HFF-Myc (cell line): Measurements from ENCODE around the gene CCDC85C.
A peak's percentile ranks its signal among the peaks of the same experiment; 100 is the strongest.

Experiments
- DNase-seq: peaks from one replicate; pipeline ENCODE4 v3.0.0-alpha.2; 2011; ENCODE audit warnings: low read depth; ENCODE audit errors: extremely low read depth
- H3K4me3 ChIP-seq: replicated peaks from 2 replicates; pipeline ENCODE4 v1.5.1; 2011; ENCODE audit warnings: low read depth, mild to moderate bottlenecking, control low read depth, low read length
- CTCF ChIP-seq: IDR thresholded peaks from 2 replicates; pipeline ENCODE4 v1.5.1; 2012; ENCODE audit warnings: mild to moderate bottlenecking, low read depth, low read length, control low read depth; ENCODE audit errors: missing control alignments

The CCDC85C gene

DNA sequence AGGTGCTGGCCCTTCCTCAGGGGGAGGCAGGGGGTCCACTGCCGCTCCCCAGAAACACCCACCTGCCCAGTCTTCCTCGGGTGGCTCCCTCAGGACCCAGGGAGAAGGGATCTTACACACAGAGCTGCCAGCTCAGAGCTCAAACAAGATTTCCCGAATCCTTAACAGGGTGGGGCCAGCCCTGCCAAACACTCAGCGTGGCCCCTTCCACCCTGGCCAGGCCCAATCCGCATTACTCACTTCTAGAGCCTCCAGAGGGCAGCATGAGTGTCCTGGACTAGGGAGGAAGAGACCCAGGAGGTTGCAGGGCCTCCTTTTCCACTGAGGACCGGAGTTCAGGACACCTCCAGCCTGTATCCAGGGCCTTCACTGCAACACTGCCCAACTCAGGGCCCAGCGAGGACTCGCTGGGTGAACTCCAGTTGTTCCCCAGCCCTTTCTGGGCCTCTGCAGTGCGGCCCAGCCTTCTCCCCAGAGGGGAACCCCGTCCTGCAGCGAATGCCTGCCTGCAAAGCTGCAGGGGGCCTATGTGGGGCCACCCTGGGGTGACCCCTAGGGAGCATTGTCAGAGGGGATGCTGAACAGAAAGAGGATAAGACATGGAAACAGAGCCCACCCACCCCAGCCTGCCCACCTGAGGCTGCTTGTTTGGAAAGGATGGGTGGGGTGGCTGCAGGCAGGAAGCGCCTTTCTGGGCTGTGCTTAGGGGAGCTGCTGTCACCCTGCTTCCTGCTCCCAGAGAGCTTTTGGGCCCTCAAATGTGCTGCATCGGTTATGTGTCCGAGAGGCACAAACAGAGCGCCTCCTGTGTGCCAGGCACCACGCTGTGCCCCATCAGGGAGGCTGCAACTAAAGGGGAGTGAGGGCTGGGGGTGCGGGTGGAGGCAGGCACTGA is 79.0 kb downstream of the CCDC85C start:
- H3K4me3 ChIP-seq: no peak overlapping the region
- DNase-seq: no peak
- TF ChIP-seq CTCF: peak; percentile 28

DNA sequence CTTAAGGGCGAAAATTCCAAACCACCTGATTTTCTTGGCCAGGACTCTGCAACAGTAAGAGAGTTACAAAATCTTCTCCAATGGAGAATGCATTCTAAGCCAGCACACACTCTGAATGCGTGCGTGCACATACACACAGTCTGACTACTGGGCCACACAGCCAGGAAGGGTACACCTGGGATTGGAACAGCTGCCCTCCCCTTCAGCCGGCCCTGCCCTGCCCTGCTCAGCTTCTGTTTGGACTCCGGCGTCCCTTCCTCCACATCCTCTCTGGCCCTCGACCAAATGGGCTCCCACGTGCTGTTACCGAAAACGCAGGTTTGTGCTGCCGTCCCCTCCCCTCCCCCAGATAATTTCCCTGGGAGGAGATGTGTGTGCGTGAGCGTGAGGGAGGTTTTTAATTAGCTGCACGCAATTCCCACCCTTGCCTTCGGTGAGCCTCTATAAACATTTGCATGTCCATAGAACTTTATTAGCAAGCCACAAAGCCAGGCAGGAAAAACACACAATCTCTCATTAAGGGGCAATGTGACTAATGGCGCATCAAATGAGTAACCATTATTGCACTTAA is 79.8 kb downstream of the CCDC85C start:
- DNase-seq: no peak
- TF ChIP-seq CTCF: no peak
- H3K4me3 ChIP-seq: no peak overlapping the region

DNA sequence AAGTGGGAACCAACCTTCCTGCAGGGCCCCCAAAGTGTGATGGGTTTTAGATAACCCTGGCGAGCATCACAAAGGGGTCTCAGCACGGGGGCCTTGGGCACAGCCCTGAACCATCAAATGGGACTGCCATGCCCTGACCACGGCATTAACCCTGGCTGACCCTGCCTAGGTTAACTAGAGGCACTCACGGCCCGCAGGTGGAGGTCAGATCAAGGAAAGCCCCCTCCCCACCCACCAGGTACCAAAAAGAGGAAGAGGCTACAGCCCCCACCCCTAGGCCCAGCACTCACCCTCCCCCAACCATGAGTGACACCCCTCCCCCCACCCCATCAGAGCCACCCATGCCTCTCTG is 80.3 kb downstream of the CCDC85C start:
- no peak overlapping the region for H3K4me3 ChIP-seq
- TF ChIP-seq CTCF: no peak
- DNase-seq: no peak

DNA sequence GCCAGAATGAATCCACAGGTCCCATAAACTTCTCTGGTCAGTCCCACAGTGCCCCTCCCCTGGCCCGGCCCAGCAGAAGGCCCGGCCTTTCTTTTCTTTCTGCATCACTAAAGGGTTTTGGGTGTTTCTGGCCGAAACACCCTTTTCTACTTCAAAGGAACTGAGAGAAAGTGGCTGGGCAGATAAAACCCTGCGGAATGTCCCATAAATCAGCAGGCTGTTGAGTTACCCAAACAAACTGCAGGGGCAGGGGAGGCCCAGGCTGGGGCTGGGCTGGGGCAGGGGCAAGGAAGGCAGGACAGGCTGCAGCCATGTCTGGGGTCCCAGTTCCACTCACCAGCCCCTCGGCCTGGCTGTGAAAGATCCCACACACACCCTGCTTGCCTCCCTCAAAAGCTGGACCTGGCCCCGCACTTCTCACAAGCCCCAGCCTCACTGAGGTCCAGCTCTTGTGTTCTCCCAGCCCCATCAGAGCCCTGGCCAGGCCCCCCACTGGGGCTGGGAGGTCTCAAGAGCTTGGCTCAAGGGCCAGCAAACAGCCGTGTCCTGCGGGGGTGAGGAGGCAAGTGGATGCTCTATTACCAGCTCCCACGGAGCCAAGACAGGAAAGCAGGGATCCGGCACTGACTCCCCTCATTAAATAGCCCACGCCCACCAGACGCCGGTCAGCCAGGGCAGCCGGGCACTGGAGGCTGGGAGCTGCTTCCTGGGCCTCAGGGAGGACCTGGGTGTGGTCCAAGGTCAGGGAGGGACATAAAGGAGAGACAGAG is 80.9 kb downstream of the CCDC85C start:
- no peak overlapping the region for H3K4me3 ChIP-seq
- TF ChIP-seq CTCF: no peak
- no peak for DNase-seq

GRCh38 chr14:99522457-99522891 is 81.5 kb downstream of the CCDC85C start:
- DNase-seq: peak; percentile 40
- no peak overlapping the region for H3K4me3 ChIP-seq
- TF ChIP-seq CTCF: peak; percentile 10

- DNase-seq: no peak
- no peak for TF ChIP-seq CTCF
- no peak overlapping the region for H3K4me3 ChIP-seq
Observed at GRCh38 chr14:99522025-99522401, 82.0 kb downstream of the CCDC85C start.
